GM23248 (cell line): ENCODE data around the gene TMEM181.

Experiments used
- EZH2 ChIP-seq: fragments of 200-600 bp; sonication (generic); IDR thresholded peaks from 2 replicates; pipeline ENCODE4 v1.6.1; 2018; ENCODE audit warnings: antibody characterized with exemption, mild to moderate bottlenecking; ENCODE audit not compliant: insufficient read depth, poor library complexity, severe bottlenecking
- EZH2phosphoT487 ChIP-seq: fragments of 200-600 bp; sonication (generic); IDR thresholded peaks from 2 replicates; pipeline ENCODE4 v1.6.1; 2018; ENCODE audit warnings: antibody characterized with exemption, moderate library complexity, mild to moderate bottlenecking, low read depth; ENCODE audit not compliant: insufficient read depth

- no peak for TF ChIP-seq EZH2
- TF ChIP-seq EZH2phosphoT487: no peak
These were observed 42.3 kb upstream of the TMEM181 start for GRCh38 chr6:158517581-158517980.
